SIG-M5 treated with dmso at 0.1 percent for 504 hours (cell line): ENCODE results near the gene THADA.
"Not testable (repeated sequence)": the region's sequence is repeated elsewhere in the genome, so short reads cannot be mapped to it uniquely, and the experiment has no call there.

Experiments used
- DNase-seq: peaks from one replicate; lab custom pipeline; 2025; ENCODE audit not compliant: unreplicated experiment; lab: John Stamatoyannopoulos, UW

THADA gene

DNA sequence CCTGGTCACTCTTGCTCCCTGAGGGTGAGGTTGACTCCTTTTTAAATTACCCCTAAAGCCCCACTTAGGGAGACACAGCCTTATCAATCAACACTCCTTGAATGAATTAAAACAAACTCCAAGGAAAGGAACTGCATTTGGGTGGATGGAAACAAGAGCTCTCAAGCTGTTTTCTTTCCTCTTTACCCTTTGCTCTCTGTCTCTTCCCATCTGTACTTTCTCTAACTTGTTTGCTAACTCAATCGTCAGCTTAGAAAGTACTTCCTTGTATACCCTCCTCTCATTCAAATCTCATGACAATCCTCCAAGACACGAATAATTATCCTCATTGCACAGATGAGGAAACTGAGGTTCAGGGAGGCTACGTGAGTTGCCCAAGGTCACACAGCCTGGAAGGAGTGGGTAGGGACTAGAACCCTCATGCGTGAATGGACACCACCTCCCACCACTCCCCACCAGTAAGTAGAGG lies 402.2 kb downstream of the THADA start:
- DNase-seq: no peak

GRCh38 chr2:43192744-43193651 lies 402.8 kb downstream of the THADA start:
- no peak for DNase-seq

DNA sequence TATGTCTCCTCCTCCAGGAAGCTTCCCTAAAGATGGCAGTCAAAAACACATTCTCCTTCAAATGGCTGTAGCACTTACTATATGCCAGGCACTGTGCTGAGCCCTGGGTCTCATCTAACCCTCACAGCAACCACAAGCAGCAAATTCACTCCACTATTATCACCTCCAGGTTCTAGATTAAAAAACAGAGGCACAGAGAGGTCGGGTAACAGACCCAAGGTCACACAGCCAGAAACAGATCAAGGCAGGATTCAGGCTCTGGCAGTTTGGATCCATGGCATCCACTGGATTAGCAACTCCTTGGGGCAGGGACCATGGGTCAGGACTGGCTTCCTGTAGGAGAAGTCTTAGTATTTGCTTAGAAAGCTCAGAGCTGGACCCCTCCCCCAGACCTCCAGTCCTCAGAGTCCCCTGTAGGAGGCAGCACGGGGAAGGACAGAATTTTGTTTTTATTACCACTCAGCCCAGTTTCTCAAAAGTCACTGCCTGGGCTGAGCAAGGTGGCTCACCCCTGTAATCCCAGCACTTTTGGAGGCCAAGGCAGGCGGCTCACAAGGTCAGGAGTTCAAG lies 403.8 kb downstream of the THADA start:
- peak; percentile 36 for DNase-seq

DNA sequence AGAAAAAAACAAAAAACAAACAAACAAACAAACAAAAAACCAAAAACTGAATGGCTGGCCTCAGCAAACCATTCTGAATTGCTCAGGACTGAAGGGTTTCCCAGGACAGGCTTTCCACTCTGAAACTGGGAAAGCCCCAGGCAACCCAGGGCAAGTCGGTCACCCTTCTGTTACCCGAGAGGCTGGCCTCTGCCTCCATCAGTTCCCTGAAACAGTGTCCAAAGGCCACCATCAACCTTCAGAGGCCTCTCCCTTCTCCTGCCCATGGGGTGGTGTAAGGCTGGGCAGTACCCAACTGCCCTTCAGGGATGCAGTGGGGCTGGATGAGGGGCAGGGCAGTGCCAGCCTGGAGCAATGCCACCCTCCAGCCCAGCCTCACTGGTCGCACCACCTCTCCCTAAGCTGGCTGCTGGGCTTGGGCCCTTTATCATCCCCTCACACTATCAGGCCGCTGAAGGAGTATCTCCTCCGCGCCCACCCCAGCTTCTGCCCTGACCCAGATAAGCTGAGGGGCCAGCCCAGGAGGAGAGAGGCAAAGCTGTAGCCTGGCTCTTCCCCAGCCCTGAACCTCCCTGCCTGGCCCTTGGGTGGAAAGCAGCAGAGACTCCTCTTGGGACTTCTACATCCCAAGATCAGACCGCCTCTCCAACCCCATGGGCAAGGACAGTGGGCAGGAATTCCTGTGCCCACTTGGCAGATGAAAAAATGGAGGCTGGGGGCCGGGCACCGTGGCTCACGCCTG lies 405.4 kb downstream of the THADA start:
- no peak for DNase-seq

DNA sequence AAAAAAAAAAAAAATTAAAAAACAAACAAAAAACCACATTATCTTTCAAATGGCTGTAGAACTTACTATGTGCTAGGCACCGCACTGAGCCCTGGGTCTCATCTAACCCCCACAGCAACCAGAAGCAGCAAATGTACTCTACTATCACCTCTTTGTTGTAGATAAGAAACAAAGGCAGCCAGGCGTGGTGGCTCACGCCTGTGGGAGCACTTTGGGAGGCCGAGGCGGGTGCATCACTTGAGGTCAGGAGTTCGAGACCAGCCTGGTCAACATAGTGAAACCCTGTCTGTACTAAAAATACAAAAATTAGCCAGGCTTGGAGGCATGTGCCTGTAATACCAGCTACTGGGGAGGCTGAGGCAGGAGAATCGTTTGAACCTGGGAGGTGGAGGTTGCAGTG lies 406.0 kb downstream of the THADA start:
- not testable (repeated sequence) for DNase-seq

- DNase-seq: no peak
These were observed 407.1 kb downstream of the THADA start for GRCh38 chr2:43188561-43189386.

DNA sequence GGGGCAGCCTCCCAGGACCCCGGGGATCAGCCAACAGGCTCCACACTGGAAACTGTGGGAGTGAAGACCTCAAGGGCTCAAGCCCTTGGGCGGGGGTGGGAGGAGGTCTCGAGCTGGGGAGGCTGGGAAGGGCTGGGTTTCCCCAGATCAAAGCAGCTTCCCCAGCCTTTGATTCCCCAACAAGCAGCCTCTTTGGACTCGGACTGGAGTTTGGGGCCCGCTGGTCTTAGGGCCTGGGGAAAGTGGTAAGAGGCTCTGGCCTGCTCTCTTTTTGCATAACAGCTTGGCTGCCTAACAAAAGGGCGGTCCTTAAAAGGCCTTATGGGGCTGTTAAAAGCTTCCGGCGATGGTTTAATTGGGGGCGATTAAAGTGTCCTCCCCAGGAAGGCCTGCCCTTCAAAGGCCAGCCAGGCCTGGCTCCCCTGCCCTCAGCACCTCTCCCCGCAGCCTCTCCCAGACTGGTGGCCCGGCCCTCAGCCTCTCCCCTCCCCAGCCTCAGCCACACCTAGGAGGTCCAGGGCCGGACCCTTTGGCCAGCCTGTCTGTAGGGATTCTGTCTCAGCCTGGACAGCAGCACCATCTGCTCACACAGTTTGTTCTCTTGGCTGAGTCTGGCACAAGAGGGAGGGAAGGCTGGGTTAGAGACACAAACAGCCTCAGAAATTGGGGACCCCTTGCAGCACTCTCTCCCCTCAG lies 409.0 kb downstream of the THADA start:
- DNase-seq: no peak

GRCh38 chr2:43186321-43186678 lies 409.5 kb downstream of the THADA start:
- no peak for DNase-seq

- DNase-seq: no peak
These were observed 410.7 kb downstream of the THADA start for GRCh38 chr2:43185146-43185545.

DNA sequence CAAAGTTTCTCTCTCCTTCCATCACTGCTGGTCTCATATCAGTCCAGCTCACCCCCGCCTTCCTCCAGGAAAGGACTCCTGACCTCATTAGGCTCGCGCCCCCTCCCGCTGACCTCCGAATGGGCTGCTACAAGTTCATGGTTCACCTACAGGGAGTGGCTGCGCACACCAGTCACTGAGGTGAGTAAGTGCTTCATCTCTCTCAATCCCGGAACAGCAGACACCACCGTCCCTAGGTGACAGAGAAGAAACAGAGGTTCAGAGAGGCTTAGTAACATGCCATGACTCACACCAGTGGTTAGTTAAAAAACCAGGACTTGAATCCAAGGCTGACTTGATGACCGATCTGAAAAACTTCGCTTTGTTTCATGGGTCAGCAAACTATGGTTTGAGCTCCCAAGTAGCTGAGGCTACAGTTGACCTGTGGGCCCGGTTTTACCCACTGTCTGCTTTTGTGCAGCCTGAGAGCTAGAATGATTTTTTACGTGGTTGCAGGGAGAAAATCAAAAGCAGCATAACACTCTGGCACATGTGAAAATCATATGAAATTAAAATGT lies 411.4 kb downstream of the THADA start:
- DNase-seq: no peak

GRCh38 chr2:43183743-43184142 lies 412.1 kb downstream of the THADA start:
- DNase-seq: no peak

GRCh38 chr2:43180897-43181296 lies 414.9 kb downstream of the THADA start:
- DNase-seq: no peak
